Measurements from ENCODE around the gene HOXB3.

DNA sequence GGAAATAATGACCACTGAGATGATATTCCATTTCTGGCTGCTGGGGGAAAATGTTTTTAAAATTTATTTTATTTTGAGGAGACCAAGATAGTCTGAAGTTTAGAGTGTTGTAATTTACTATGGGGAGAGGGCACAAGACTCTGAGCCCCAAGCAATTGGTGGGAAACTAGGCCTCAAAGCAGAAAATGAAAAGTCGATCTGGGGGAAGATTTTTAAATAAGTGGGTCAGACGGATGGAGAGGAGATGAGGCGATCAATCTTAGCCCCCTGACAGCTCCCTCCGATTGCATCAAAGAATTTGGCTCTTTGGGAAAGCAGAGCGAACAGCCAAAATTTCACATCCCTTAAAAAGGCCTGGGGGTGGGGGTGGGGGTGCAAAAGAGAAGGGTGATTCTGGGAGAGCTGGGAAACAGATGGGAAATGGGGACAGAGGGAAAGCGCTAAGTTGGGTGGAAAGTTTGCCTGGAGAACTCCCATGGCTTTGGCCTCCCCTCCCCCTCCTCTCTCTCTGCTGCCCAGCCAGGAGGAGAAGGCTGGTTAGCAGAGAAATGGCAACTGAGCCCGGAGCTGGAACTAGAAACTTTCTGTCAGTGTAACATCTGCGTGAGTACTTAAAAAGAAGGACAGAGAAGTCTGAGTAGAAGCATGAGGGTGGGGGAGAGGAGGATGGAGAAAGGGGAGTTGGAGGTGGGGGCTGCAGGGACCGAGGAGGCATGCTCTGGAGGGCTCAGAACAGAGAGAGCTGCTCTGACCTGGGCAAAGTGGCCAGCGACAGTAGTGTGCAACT, 43.7 kb downstream of the HOXB3 start:
- TF ChIP-seq, protein P1, sequence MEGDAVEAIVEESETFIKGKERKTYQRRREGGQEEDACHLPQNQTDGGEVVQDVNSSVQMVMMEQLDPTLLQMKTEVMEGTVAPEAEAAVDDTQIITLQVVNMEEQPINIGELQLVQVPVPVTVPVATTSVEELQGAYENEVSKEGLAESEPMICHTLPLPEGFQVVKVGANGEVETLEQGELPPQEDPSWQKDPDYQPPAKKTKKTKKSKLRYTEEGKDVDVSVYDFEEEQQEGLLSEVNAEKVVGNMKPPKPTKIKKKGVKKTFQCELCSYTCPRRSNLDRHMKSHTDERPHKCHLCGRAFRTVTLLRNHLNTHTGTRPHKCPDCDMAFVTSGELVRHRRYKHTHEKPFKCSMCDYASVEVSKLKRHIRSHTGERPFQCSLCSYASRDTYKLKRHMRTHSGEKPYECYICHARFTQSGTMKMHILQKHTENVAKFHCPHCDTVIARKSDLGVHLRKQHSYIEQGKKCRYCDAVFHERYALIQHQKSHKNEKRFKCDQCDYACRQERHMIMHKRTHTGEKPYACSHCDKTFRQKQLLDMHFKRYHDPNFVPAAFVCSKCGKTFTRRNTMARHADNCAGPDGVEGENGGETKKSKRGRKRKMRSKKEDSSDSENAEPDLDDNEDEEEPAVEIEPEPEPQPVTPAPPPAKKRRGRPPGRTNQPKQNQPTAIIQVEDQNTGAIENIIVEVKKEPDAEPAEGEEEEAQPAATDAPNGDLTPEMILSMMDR (optimal IDR thresholded peaks at IDR 0.05 in 1 of 3, IDR thresholded peaks at IDR 0.05 in 1 of 3, conservative IDR thresholded peaks at IDR 0.05 in 1 of 3; ENCODE audit: extremely low read depth in 1 of 3, insufficient read depth in 2 of 3, low read length in 3 of 3) = no peak
- TF ChIP-seq EZH2 (IDR thresholded peaks at IDR 0.05; ENCODE audit: low read length) = no peak
